CD4-positive, alpha-beta T cell treated with Interleukin-4 for 4 hours (primary cell): ENCODE data around the gene DNPH1.

Experiments used
- DNase-seq: peaks from one replicate; pipeline ENCODE4 v3.0.0-alpha.2; 2020

DNPH1 gene

GRCh38 chr6:43243664-43244321 lies 14.5 kb upstream of the DNPH1 start:
- DNase-seq = no peak

DNA sequence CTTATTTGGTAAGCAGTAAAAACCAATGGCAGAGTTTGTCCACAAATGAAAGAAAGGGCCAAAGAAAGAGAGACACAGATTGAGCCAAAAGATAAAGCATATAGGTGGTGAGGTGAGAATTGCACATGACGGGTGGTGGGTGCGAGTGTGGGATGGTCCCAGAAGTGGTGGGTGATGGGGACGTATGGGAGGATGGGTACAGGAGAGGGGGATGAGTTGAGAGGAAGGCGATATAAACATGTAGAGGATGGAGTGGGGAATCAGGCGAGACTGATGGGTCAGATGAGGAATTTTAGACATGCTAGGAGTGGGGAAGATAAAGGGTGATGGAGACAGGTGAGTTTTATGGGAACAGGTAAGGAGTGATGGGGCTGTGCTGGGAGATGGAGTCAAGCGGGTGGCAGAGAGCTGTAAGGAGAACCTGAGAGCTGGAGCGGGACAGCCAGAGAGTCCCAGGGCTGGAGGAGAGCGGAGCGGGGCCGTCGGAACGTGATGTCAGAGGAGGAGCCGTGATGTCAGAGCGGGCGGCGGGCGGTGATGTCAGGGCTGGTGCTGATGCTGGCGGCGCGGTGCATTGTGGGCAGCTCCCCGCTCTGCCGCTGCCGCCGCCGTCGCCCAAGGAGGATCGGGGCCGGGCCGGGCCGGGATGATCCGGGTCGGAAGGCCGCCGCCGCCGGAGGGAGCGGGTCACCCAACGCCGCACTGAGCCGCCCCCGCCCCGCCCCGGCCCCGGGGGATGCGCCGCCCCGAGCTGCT lies 13.8 kb upstream of the DNPH1 start, which contains the start of gene TTBK1:
TSS of gene TTBK1 (plus strand) at position 574 of the 756 bp plus-strand sequence. CDS start 3,180 bp downstream, outside the sequence.
- peak; percentile 17 for DNase-seq

- no peak for DNase-seq
Observed at GRCh38 chr6:43241446-43241845, 12.2 kb upstream of the DNPH1 start.

DNA sequence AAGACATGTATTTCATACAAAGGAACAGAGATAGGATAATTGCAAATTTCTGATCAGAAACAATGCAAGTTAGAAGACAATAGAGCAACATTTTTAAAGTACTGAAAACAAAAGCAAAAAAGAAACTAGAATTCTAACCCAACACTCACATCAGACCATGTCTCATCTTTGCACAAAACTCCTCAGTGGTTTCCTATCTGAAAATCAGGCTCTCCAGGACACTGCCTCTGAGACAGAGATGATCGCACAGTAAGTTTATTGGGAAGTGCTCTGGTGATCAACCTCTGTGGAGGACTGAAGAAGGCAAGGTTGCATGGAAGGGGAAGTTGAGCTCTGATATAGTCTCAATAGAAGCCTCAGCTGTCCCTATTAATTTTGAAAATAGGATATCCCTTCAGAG lies 11.7 kb upstream of the DNPH1 start:
- DNase-seq = no peak

- DNase-seq = no peak
Observed at GRCh38 chr6:43239054-43239453, 9.8 kb upstream of the DNPH1 start.

DNA sequence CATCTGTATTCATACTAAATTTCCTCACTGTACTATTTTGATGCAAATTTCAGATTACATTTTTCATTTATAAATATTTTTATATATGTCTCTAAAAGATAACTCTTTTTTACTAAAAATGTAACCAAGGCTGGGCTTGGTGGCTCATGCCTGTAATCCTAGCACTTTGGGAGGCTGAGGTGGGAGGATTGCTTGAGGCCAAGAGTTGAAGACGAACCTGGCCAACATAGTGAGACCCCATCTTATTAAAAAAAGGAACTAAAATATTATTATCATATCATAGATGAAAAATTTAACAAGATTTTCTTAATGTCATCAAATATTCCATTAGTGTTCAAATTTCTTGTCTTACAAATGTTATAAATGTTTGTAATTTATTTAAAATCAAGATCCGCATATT lies 6.6 kb upstream of the DNPH1 start:
- no peak for DNase-seq

DNA sequence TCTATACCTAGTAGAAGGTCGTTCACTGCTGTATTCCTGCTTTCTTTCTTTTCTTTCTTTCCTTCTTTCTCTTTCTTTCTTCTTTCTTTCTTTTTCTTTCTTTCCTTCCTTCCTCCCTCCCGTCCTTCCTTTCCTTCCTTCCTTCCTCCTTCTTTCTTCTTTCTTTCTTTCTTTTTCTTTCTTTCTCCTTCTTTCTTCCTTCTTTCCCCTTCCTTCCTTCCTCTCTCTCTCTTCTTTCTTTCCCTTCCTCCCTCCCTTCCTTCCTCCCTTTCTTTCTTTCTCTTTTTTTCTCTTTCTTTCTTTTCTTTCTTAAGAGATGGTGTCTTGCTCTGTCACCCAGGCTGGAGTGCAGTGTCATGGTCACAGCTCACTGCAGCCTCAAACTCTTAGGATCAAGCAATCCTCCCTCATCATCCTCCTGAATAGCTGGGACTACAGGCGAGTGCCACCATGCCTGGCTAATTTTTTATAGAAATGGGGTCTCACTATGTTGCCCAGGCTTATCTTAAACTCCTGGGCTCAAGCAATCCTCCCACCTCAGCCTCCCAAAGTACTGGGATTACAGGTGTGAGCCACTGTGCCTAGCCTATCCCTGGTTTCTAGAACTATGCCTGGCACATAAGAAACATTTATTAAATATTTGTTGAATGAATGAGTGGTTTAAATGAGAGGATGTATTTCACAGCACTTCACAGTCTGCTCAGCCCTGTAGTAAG lies 2.6 kb upstream of the DNPH1 start:
- DNase-seq = no peak

- DNase-seq = no peak
Observed at GRCh38 chr6:43231053-43231452, 1.8 kb upstream of the DNPH1 start.

DNA sequence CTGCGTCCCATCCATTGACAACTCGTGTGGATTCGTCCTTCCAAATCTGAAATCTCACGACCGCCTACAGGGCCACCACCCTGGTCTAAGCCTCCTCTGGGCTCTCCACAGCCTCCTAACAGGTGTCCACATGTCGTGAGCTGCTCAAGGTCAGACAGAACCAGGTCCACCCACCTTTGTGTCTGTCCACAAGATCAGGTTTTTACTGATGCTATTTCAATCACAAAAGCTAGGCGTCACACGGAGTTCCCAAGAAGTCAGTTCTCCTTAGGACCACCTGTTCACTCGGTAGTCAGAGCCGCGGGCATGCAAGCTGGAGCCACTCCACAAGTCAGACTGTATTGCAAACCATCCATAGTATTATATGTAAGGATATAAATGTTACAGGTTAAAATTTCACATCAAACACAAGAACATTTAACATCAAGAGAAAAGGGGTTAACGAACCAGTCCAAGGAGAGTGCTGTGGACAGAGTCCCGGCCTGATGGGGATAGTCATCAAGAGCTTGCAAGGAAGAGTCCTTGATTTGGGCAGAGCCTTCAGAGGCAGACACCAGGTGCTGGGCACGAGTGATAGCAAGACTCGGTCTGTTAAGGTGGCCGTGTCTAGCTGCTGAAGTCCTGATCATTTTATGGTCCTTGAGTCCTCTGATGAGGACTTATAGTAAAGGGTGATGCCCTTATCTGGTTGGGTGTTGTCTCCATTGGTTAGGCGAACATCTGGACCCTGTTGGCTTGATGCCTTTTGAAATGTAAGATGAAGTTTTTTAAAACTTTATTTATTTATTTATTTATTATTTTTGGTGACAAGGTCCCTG lies 731 bp upstream of the DNPH1 start:
- DNase-seq = no peak

DNA sequence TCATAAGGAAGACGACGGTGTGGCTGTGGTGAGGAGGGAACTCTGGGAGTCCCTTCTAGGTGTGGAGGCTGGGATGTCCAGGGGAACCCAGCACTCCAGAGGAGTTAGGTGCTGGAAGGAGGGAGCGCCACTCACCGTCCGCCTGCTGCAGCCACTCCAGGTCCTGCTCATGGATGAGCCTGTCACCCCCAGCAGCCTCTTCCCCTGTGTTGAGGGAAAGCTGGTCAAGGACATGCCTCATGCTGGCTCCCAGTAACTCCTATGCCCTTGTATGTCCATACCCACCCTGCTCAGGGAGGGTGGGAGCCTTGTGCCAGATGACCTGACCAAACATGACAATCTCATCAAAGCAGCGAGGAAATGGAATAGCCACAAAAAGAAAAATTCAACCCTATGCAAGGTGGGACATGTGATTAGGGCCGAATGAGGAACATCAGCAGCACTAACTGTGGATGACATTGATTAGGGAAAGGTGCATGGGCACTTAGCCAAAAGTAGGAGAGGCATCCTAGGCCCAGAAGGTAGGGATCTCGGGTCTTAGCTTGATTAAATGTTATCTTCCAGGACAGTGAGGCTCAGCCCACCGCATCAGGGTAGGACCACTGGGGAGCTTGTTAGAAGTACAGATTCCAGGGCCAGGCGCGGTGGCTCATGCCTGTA lies 3.0 kb downstream of the DNPH1 start:
- DNase-seq = no peak

GRCh38 chr6:43223175-43223574 lies 6.1 kb downstream of the DNPH1 start:
- DNase-seq = no peak

GRCh38 chr6:43222418-43223059 lies 6.7 kb downstream of the DNPH1 start:
- no peak for DNase-seq

DNA sequence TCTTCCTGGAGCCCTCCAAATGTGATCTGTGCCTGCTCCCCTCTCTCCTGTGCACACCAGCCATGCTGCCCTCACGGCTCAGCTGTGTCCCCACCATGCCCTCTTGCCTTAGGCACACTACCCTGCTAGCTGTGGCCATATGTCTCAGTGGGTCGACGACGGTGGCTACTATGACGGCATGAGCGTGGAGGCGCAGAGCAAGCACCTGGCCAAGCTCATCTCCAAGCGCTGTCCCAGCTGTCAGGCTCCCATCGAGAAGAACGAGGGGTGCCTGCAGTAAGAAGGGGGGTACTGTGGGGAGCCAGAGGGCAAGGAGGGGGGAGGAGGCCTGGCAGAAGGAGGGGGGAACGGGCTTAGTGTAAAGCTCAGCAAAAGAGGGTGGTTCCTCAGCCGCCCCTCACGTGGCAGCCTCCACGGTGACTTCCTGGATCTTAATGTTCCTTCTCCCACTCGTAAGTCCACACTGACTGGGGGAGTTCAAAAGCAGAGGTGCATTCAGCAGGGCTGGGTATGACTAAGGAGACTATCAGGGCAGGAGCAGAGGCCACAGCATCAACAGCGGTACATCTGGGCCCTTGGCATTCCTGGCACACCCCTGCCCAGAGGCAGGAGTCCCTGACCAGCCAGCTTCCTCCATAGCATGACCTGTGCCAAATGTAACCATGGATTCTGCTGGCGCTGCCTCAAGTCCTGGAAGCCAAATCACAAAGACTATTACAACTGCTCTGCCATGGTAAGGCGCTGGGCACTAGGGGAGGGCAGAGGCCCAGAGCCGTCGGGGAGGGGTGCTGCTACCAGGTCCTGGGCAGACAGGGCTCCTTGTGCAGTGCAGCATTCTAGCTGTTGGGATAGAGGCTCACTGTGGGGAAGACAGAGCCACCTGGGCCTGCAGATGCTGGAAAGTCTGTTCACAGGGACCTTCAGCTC lies 8.0 kb downstream of the DNPH1 start:
- no peak for DNase-seq

- DNase-seq = no peak
Observed at GRCh38 chr6:43220439-43220951, 8.8 kb downstream of the DNPH1 start.

DNA sequence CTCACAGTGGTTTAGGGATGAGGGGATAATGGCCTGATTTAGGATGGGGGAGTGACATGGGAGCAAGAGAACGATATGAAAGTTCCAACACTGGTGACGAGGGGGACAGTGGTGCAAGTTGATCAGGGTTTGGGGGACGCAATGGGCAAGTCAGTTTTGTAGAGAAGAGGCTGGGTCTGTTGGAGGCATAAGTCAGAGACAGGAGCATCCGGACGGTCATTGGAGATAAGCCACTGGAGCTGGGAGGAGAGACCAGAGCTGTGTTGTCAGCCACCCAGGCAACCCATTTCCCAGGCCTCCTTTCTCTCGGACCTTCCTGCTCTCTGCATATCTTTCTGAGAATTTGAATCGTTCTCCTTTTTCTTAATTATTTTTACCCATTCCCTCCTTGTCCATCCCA lies 9.5 kb downstream of the DNPH1 start:
- no peak for DNase-seq

GRCh38 chr6:43219119-43219518 lies 10.2 kb downstream of the DNPH1 start:
- no peak for DNase-seq

GRCh38 chr6:43217351-43217750 lies 11.9 kb downstream of the DNPH1 start:
- DNase-seq = no peak

GRCh38 chr6:43216200-43216599 lies 13.1 kb downstream of the DNPH1 start:
- no peak for DNase-seq

- no peak for DNase-seq
Observed at GRCh38 chr6:43215066-43215465, 14.2 kb downstream of the DNPH1 start.

- no peak for DNase-seq
Observed at GRCh38 chr6:43213431-43213830, 15.8 kb downstream of the DNPH1 start.

GRCh38 chr6:43211955-43212354 lies 17.3 kb downstream of the DNPH1 start:
- no peak for DNase-seq
